Sigmoid colon (tissue), 4 donors: ENCODE data around the gene SEC24D.

ENCODE experiments used
- CTCF ChIP-seq, 4 experiments: fragments of 450-650 bp in 3 of 4; fragments of 200-600 bp in 1 of 4; IDR thresholded peaks; one replicate each; pipeline ENCODE4 v1.5.1; 2016 to 2019; ENCODE audit warnings: antibody characterized with exemption in 4 of 4, mild to moderate bottlenecking in 3 of 4, moderate library complexity in 2 of 4
- EP300 ChIP-seq, 4 donors: sonication (generic); formaldehyde crosslinking; IDR thresholded peaks; one replicate each; pipeline ENCODE4 v1.6.1; 2017; ENCODE audit warnings: antibody characterized with exemption in 4 of 4
- POLR2A ChIP-seq, 2 donors: fragments of 450-650 bp; IDR thresholded peaks; one replicate each; pipeline ENCODE4 v1.6.1; 2016; ENCODE audit warnings: antibody characterized with exemption in 2 of 2, mild to moderate bottlenecking in 2 of 2, moderate library complexity in 2 of 2
- POLR2AphosphoS5 ChIP-seq, 4 donors: sonication (generic); formaldehyde crosslinking; IDR thresholded peaks; one replicate each; pipeline ENCODE4 v1.6.1; 2017; ENCODE audit warnings: antibody characterized with exemption in 4 of 4

- TF ChIP-seq POLR2AphosphoS5 (IDR thresholded peaks at IDR 0.05) (no peak), CTCF (IDR thresholded peaks at IDR 0.05) (no peak), POLR2A (IDR thresholded peaks at IDR 0.05) (no peak), EP300 (IDR thresholded peaks at IDR 0.05) (no peak)
These were observed 47.0 kb downstream of the SEC24D start for GRCh38 chr4:118788911-118789310.
